Spinal cord (tissue), 10 donors: ENCODE results near the gene STAT5B. TPM values are rescaled to one million over a fixed set of nuclear protein-coding genes. Genes with fewer than 3 reads are reported as not detected.

Experiments used
- DNase-seq, 6 donors: peaks; one replicate each; pipeline versions ENCODE4 v3.0.0 to v3.0.0-alpha.2; 2013 to 2015; ENCODE audit warnings: low spot score in 6 of 6, low read depth in 4 of 6
- H3K27ac ChIP-seq: one replicate; pipeline ENCODE4 v1.5.1; 2013; ENCODE audit warnings: low read depth, low read length, control low read depth
- H3K27me3 ChIP-seq: one replicate; pipeline ENCODE4 v1.6.1; 2013; ENCODE audit warnings: low read length; ENCODE audit not compliant: control insufficient read depth, insufficient read depth
- H3K36me3 ChIP-seq: one replicate; pipeline ENCODE4 v1.6.1; 2013; ENCODE audit warnings: low read length; ENCODE audit not compliant: control insufficient read depth, insufficient read depth
- H3K4me1 ChIP-seq: one replicate; pipeline ENCODE4 v1.6.1; 2013; ENCODE audit warnings: low read length; ENCODE audit not compliant: control insufficient read depth, insufficient read depth
- H3K4me3 ChIP-seq: one replicate; pipeline ENCODE4 v1.5.1; 2013; ENCODE audit warnings: low read depth, low read length, control low read depth
- H3K9me3 ChIP-seq: one replicate; pipeline ENCODE4 v1.6.1; 2013; ENCODE audit warnings: low read length; ENCODE audit not compliant: control insufficient read depth, insufficient read depth
- WGBS: methylation state at CpG from one replicate; pipeline ENCODE4 v1.1.5; 2013; ENCODE audit warnings: missing lambda C conversion rate; ENCODE audit not compliant: insufficient coverage; 5-methylcytosine and 5-hydroxymethylcytosine counted together
- polyA plus RNA-seq, 2 donors: library from polyadenylated mRNA; unstranded; fragments of 120-200 nt; gene quantifications; one replicate each; pipeline ENCODE4 v1.2.1, GENCODE V29; 2013; ENCODE audit not compliant: insufficient read length in 2 of 2
- total RNA-seq, 2 donors: library from RNA; depleted of rRNA in 1 of 2; stranded (reverse); fragments of 120-200 nt in 1 of 2; fragments of >200 nt in 1 of 2; gene quantifications; one replicate each; pipeline versions ENCODE4 v1.2.3 to v1.2.4, GENCODE V29; 2013 to 2014
- donor health status: healthy.

STAT5B gene
- total and polyA plus RNA-seq, 4 donors: 27.2 to 44.1 (median 32.0) TPM

GRCh38 chr17:42313773-42314566 is 37.8 kb upstream of the STAT5B start:
- no peaks in the 10 kb centered on the region for H3K9me3 ChIP-seq
- H3K27me3 ChIP-seq: no peaks in the 10 kb centered on the region
- H3K4me1 ChIP-seq: peaks cover 36% of the 10 kb centered on the region
- no peak for DNase-seq
- no peak overlapping the region for H3K27ac ChIP-seq
- no peak overlapping the region for H3K4me3 ChIP-seq
- H3K36me3 ChIP-seq: peaks cover 51% of the 10 kb centered on the region
- WGBS: 87% methylated on average over 10 of the region's 14 CpGs

GRCh38 chr17:42313389-42313772 is 37.2 kb upstream of the STAT5B start:
- H3K9me3 ChIP-seq: no peaks in the 10 kb centered on the region
- no peaks in the 10 kb centered on the region for H3K27me3 ChIP-seq
- peaks cover 36% of the 10 kb centered on the region for H3K4me1 ChIP-seq
- DNase-seq: no peak
- H3K36me3 ChIP-seq: peaks cover 49% of the 10 kb centered on the region
- no peak overlapping the region for H3K27ac ChIP-seq
- 100% methylated on average over 1 of the region's 4 CpGs for WGBS
- H3K4me3 ChIP-seq: no peak overlapping the region

DNA sequence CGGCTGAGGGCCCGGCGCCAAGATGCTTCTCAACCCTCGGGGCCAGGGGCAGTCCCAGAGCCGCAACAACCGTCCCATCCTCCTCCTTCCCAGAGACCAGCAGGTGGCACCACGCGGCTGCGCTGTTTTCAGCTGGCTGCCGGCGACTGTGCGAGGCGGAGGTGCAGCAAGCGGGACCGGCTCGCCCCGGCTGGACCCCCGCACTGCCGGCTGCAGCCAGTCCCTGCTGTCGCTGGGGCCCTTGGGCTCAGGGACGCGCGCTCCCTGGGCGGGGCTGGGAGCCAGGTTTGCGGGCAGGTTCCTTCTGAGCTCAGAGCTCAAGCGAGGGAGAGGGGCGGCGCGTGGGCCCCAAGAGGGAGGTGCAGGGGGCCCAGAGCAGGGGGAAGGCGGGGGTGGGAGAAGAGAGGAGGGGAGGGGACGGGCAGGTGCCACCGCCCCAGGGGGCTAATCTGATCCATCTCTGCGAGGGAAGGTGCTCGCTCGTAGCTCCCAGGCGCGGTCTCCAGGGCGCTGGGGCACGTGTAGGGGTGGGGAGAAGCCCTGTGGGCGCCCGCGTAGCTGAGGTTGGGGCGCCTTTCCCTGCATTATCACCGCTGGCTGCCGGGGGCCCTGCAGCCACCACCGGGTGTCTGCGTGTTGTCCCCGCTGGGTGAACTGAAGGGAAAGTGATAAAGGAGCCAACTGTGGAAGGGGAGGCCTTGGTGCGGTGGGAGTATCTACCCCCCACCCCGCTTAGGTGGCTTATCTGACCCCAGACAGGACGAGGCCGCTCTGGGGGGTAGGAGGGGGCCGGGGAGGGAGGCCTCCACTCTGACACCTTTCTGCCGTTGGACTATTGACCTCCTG is 36.3 kb upstream of the STAT5B start:
- Histone ChIP-seq H3K9me3 (no peaks in the 10 kb centered on the region), H3K27ac (peak overlapping the region; percentile 77), H3K4me3 (peak overlapping the region; percentile 16), H3K4me1 (peaks cover 36% of the 10 kb centered on the region), H3K27me3 (no peaks in the 10 kb centered on the region), H3K36me3 (peaks cover 46% of the 10 kb centered on the region)
- 9% methylated on average over 47 of the region's 54 CpGs for whole genome bisulfite sequencing
- peak in 5 of 6 donors; percentile 60 to 93 (median 68) for DNase-seq

GRCh38 chr17:42312035-42312284 is 35.8 kb upstream of the STAT5B start:
- H3K36me3 ChIP-seq: peaks cover 45% of the 10 kb centered on the region
- H3K9me3 ChIP-seq: no peaks in the 10 kb centered on the region
- H3K27ac ChIP-seq: peak overlapping the region; percentile 77
- H3K27me3 ChIP-seq: no peaks in the 10 kb centered on the region
- 12% methylated on average over 5 of the region's 5 CpGs for WGBS
- peaks cover 36% of the 10 kb centered on the region for H3K4me1 ChIP-seq
- DNase-seq: no peak
- H3K4me3 ChIP-seq: peak overlapping the region; percentile 16

DNA sequence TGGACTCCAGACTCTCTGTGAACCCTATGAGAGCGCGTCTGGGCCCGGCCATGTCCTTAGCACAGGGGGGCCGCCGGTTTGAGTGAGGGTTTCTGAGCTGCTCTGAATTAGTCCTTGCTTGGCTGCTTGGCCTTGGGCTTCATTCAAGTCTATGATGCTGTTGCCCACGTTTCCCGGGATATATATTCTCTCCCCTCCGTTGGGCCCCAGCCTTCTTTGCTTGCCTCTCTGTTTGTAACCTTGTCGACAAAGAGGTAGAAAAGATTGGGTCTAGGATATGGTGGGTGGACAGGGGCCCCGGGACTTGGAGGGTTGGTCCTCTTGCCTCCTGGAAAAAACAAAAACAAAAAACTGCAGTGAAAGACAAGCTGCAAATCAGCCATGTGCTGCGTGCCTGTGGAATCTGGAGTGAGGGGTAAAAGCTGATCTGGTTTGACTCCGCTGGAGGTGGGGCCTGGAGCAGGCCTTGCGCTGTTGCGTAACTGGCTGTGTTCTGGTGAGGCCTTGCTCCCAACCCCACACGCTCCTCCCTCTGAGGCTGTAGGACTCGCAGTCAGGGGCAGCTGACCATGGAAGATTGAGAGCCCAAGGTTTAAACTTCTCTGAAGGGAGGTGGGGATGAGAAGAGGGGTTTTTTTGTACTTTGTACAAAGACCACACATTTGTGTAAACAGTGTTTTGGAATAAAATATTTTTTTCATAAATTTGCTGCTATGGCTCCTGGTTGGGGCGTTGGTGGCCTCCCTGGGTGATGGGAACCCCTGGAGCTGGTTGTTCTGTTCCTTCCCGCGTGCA is 35.2 kb upstream of the STAT5B start:
- 32% methylated on average over 11 of the region's 19 CpGs for WGBS
- Histone ChIP-seq H3K9me3 (no peaks in the 10 kb centered on the region), H3K36me3 (peaks cover 41% of the 10 kb centered on the region), H3K4me3 (no peak overlapping the region), H3K4me1 (peaks cover 36% of the 10 kb centered on the region), H3K27me3 (no peaks in the 10 kb centered on the region), H3K27ac (peak overlapping the region; percentile 77)
- DNase-seq: peak in 3 of 6 donors; percentile 20 to 64 (median 59)

- Histone ChIP-seq H3K4me3 (no peak overlapping the region), H3K9me3 (no peaks in the 10 kb centered on the region), H3K36me3 (peaks cover 38% of the 10 kb centered on the region), H3K4me1 (peaks cover 36% of the 10 kb centered on the region), H3K27ac (peak overlapping the region; percentile 77), H3K27me3 (no peaks in the 10 kb centered on the region)
- DNase-seq: no peak
- 61% methylated on average over 8 of the region's 9 CpGs for WGBS
These were observed 34.6 kb upstream of the STAT5B start for GRCh38 chr17:42310787-42311215.

DNA sequence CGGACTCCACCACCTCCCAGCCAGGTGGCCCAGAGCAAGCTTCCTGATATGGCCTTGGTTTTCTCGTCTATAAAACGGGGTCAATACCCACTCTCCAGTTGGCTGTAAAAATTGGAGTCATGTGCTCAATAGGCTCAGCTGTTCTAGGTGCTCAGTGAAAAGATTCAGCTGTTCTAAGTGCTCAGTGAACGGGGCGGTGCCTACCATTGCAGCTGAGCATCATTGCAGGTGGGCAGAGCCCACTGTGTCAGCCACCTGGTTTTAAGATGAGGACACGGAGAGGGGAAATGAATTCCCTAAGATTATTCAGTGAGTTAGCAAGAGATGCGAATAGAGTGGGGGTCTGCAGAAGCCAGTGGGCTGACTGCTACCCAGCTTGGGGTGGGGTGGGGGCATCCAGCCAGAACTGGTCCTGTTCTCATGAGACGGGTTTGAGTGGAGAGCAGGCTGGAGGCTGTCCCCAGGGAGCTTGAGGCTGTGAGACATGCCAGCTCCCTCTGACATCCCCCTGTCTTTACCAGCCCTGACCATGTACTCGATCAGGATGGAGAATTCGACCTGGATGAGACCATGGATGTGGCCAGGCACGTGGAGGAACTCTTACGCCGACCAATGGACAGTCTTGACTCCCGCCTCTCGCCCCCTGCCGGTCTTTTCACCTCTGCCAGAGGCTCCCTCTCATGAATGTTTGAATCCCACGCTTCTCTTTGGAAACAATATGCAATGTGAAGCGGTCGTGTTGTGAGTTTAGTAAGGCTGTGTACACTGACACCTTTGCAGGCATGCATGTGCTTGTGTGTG is 34.0 kb upstream of the STAT5B start:
- Histone ChIP-seq H3K9me3 (no peaks in the 10 kb centered on the region), H3K27me3 (no peaks in the 10 kb centered on the region), H3K36me3 (peaks cover 32% of the 10 kb centered on the region), H3K27ac (no peak overlapping the region), H3K4me1 (peaks cover 36% of the 10 kb centered on the region), H3K4me3 (no peak overlapping the region)
- peak in 1 of 6 donors; percentile 27 for DNase-seq
- WGBS: 61% methylated on average over 17 of the region's 19 CpGs

- peaks cover 36% of the 10 kb centered on the region for H3K4me1 ChIP-seq
- no peak overlapping the region for H3K27ac ChIP-seq
- DNase-seq: no peak
- WGBS: 83% methylated on average over 7 of the region's 9 CpGs
- peaks cover 32% of the 10 kb centered on the region for H3K36me3 ChIP-seq
- H3K27me3 ChIP-seq: no peaks in the 10 kb centered on the region
- H3K4me3 ChIP-seq: no peak overlapping the region
- no peaks in the 10 kb centered on the region for H3K9me3 ChIP-seq
These were observed 33.0 kb upstream of the STAT5B start for GRCh38 chr17:42309142-42309541.

- H3K4me1 ChIP-seq: peaks cover 36% of the 10 kb centered on the region
- WGBS: 74% methylated on average over 3 of the region's 7 CpGs
- H3K4me3 ChIP-seq: no peak overlapping the region
- H3K27me3 ChIP-seq: no peaks in the 10 kb centered on the region
- peaks cover 26% of the 10 kb centered on the region for H3K36me3 ChIP-seq
- H3K9me3 ChIP-seq: no peaks in the 10 kb centered on the region
- no peak overlapping the region for H3K27ac ChIP-seq
- DNase-seq: no peak
These were observed 32.3 kb upstream of the STAT5B start for GRCh38 chr17:42308446-42308845.
